GDM1 (cell line): ENCODE data around the gene DNPH1.

Source experiments
- DNase-seq: peaks from one replicate; lab custom pipeline; 2025; lab: John Stamatoyannopoulos, UW

The DNPH1 gene

DNA sequence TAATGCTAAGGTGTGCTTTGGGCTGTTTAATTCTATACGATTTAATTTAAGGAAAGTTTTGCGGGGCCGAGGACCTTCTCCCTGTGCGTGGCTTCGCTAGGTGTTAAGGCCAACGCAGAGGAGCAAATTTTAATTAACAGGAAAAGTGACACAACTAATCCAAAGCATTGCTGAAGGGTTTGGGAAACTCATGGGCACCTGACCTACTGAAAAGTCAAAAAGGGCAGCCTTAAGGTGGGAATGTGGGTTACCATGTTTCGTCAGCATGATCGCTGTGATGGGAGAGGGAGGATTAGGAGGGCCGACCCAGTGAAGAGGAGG lies 47.7 kb downstream of the DNPH1 start:
- DNase-seq = no peak

DNA sequence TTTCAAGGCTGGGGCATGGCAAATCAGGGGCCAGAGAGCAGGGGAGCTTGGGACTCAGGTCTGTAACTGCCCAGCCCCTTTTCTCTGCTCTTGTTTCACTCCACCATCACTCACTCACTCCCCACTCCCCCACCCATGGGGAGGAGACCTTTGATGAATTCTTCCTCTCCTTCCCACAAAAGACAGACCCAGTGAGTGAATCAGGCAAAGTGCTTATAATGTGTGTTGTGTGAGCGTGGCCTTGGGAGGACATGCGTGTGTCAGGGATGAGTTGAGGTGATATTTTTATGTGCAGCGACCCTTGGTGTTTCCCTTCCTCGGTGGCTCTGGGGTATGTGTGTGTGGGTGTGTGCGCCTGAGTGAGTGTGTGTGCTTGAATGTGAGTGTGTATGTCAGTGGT lies 48.3 kb downstream of the DNPH1 start:
- no peak for DNase-seq

DNA sequence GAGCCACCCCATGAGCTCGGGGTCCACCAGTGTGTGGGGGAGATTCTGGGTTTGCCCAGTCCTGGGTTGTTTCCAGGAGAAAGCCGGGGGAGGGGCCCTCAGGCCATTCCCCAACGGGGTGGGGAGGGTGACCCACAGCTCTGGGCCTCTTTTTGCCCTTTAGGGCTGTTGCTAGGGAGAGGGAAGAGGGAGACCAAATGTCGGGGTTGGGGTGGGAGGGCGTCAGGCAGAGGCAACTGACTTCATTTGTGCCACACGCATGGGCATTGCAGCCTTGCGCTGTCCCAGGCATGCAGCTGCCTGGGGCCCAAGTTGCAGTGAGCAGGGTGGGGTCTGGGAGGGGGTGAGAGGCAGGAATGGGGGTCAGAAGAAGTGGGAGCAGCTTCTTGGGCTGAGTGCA lies 49.2 kb downstream of the DNPH1 start:
- no peak for DNase-seq

DNA sequence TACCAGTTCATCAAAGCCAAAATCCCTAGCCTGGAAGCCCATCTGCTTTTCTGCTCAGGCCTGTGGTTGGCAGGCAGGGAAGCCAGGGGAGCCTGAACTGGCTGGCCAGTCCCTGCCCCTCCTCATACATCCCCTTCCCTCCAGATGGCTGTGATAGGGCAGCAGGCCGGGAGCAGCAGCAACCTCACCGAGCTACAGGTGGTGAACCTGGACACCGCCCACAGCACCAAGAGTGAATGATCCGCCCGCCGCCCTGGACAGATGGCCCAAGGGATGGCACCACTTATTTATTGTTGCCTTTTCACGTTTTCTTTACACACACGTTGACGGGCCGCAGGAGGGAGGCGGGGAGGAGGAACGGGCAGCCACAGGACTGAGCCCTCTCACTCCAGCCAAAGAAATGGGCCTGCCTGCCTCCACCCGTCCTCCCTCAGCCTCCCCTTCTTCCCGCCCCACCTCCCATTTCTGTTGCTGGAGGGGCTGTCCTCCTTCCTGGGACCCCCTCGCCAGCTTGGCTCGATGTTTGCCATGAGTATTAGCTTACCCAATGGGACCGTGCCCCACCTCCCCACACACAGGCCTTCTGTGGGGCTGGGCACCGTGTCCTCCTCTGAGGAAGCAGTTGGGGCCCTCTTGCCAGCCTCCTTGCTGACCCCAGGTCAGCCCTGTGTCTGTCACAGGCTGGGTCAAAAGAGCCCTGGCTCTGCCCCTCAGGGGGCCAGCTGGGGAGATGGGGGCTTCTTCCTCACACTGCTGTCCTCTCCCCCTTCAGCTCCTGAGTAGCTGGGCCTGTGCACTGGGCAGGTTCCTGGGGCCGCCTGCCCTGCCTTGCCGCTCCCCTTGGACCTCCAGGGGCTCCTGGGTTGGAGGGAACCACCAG lies 50.1 kb downstream of the DNPH1 start:
- DNase-seq = no peak

DNA sequence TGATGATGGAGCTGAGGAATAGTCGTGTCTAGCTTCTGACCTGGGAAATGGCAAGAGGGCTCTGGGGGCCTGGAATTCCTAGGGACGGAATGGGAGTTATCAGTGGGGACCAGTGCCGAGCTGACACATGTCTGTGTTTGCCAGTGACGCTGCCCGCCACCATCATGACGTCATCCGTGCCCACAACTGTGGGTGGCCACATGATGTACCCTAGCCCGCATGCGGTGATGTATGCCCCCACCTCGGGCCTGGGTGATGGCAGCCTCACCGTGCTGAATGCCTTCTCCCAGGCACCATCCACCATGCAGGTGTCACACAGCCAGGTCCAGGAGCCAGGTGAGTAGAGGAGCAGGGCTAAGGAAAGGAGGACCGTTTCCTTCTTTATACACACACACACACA lies 51.1 kb downstream of the DNPH1 start:
- DNase-seq = no peak

DNA sequence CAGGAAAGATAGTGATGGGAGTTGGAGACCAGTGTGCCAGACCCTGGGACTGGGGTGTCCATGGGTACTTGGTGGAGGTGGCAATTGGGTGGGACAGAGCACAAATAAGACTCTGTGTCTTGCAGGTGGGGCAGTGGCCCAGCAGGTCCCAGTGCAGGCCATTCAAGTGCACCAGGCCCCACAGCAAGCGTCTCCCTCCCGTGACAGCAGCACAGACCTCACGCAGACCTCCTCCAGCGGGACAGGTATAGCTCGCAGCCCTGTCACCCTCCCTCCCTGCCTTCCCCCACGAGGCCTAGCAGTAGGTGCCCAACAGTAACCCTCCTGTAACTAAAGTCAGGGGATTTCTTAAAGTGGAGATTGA lies 52.9 kb downstream of the DNPH1 start:
- DNase-seq = no peak

DNA sequence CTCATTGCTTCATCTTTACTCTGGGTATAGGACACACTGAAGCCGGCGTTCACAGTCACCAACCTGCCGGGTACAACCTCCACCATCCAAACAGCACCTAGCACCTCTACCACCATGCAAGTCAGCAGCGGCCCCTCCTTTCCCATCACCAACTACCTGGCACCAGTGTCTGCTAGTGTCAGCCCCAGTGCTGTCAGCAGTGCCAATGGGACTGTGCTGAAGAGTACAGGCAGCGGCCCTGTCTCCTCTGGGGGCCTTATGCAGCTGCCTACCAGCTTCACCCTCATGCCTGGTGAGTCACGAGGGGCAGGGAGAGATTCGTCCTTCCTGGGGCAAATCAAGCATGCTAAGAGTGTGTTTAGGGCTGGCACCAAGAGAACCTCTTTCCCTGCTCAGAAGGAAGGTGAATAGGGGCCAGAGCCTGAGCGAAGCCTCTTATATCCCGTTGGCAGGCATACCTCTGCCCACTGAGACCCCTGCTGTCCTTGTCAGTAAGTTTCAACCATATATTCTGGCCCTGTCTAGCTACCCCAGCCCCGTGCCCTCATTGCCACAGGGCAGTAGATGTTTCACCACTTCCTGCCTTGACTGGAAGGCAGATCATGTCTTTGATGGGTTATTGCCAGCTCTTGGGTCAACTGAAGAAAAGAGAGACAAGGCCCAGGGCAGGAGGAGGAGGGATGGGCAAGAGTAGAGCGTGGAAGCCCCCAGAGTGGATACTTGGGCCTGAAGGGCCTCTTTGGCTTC lies 53.4 kb downstream of the DNPH1 start:
- no peak for DNase-seq
